Activated T-helper 2 cell treated with anti-CD3 and anti-CD28 coated beads, Interferon-gamma antibody, Interleukin-2, Interleukin-4, amounts not matched to agents 10 μg/mL and 5 μg/mL and 100 μg/mL, durations not matched to agents 14 hours and 24 hours and 36 hours (primary cell): ENCODE data around the gene TRAPPC3L. TPM values are rescaled to one million over a fixed set of nuclear protein-coding genes. Genes with fewer than 3 reads are reported as not detected.

Source experiments
- DNase-seq: peaks from one replicate; pipeline ENCODE4 v3.0.0; 2021; ENCODE audit warnings: low spot score
- H3K27ac Mint-ChIP-seq: one replicate; pipeline ENCODE4 v1.8.0; 2021; ENCODE audit warnings: mixed read lengths
- H3K27me3 Mint-ChIP-seq: one replicate; pipeline ENCODE4 v1.8.0; 2021; ENCODE audit warnings: low read depth, mixed read lengths
- H3K36me3 Mint-ChIP-seq: one replicate; pipeline ENCODE4 v1.8.0; 2021; ENCODE audit warnings: low read depth, mixed read lengths
- H3K4me1 Mint-ChIP-seq: one replicate; pipeline ENCODE4 v1.8.0; 2021; ENCODE audit warnings: low read depth, mixed read lengths
- H3K4me3 Mint-ChIP-seq: one replicate; pipeline ENCODE4 v1.8.0; 2021; ENCODE audit warnings: low read depth, mild to moderate bottlenecking, moderate library complexity, mixed read lengths
- H3K9me3 Mint-ChIP-seq: one replicate; pipeline ENCODE4 v1.8.0; 2021; ENCODE audit warnings: mixed read lengths
- intact Hi-C: fragments of 100-400 bp; cut with micrococcal nuclease; formaldehyde crosslinking; loops from one replicate; pipeline ENCODE4 v1.15.1; 2023
- total RNA-seq: library from RNA; stranded (reverse); gene quantifications from 2 replicates; pipeline ENCODE4 v1.2.3, GENCODE V29; 2022

Gene TRAPPC3L
- total RNA-seq, 1 donor from 2014 or later: not detected

DNA sequence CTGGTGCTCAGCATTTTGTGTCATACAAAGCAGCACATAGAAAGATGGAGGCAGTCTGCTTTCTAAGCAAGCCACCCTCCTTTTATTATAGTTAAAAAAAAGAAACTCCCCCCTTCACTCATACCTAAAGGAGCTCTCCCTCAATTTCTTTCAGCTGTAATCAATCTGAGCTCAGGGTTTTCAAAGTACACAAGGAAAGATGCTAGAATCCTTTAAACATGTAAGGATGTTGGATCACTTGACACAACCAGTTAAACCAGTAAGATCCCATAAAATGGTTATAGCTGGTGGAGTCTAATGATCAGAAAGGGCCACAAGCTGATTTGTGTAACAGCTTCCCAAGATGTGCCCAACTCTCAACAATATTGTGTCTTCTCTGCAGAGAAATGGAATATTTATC lies 8.0 kb upstream of the TRAPPC3L start, which contains the start of gene CALHM4:
Gene CALHM4, plus strand, starts transcription at position 301 of the 400 bp plus-strand sequence. Its CDS starts 43 bp downstream, at position 344.
- intact Hi-C loops: no loop called here
- Mint-ChIP-seq H3K27ac (no peak within 1 kb of the TSS), H3K9me3 (no peaks in the 10 kb centered on the region), H3K36me3 (no peaks in the 10 kb centered on the region), H3K27me3 (peaks cover 35% of the 10 kb centered on the region), H3K4me3 (no peak within 1 kb of the TSS), H3K4me1 (no peaks in the 10 kb centered on the region)
- no peak for DNase-seq

DNA sequence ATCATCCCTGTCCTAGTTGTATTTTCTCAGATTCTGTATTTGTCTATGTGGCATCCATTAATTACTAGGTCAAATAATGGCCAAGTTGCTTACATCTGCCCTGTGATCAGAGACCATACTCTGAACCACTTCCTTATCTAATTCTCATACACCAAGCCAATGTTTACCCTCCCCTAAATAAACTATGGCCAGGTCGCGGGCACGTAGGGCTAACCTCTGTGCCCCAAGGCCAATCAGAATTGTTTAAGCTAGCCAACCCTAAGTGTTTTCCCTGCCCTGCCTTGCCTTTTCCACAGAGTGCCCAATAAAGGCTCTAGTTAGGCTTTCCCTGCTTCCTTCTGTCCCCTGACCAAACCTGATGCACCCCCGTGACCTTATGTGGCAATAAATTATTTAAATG lies 5.3 kb upstream of the TRAPPC3L start:
- H3K36me3 Mint-ChIP-seq: no peaks in the 10 kb centered on the region
- no peak for DNase-seq

DNA sequence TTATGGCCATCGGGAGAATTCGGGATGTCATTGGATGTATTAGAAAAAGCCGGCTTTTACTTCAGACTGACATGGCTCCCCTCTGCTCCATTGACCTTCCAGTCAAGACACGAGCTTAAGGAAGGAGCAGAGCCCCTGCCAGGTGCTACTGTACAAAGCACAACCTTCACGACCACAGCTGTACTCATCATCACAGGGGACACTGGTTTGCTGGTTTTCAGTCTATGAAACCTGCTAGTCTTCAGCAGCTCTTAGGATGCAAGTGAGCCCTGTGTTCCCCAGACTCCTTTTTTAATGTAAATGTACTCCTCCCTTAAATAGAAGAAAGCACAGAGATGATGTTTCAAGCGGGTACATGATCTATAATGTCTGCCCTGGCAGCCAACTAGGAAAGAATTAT lies 1.9 kb upstream of the TRAPPC3L start:
- Mint-ChIP-seq H3K27me3 (peaks cover 43% of the 10 kb centered on the region), H3K4me3 (no peak overlapping the region), H3K4me1 (no peaks in the 10 kb centered on the region), H3K36me3 (no peaks in the 10 kb centered on the region), H3K9me3 (no peaks in the 10 kb centered on the region), H3K27ac (no peak overlapping the region)
- intact Hi-C loops: no loop called here
- DNase-seq: no peak

More for the DNA sequence above, 5.3 kb upstream of the TRAPPC3L start:
- Mint-ChIP-seq H3K4me3 (no peak overlapping the region), H3K27ac (no peak overlapping the region), H3K27me3 (peaks cover 37% of the 10 kb centered on the region), H3K4me1 (no peaks in the 10 kb centered on the region), H3K9me3 (no peaks in the 10 kb centered on the region)
- intact Hi-C loops: no loop called here

- H3K36me3 Mint-ChIP-seq: no peaks in the 10 kb centered on the region
- H3K4me3 Mint-ChIP-seq: no peak overlapping the region
- no peaks in the 10 kb centered on the region for H3K4me1 Mint-ChIP-seq
These were observed 2.3 kb downstream of the TRAPPC3L start for GRCh38 chr6:116543149-116543548.

GRCh38 chr6:116542426-116542825 lies 3.1 kb downstream of the TRAPPC3L start:
- Mint-ChIP-seq H3K9me3 (no peaks in the 10 kb centered on the region), H3K36me3 (no peaks in the 10 kb centered on the region), H3K4me3 (no peak overlapping the region), H3K4me1 (no peaks in the 10 kb centered on the region), H3K27me3 (peaks cover 53% of the 10 kb centered on the region), H3K27ac (no peak overlapping the region)
- intact Hi-C loops: no loop called here
- no peak for DNase-seq

More at GRCh38 chr6:116543149-116543548, 2.3 kb downstream of the TRAPPC3L start:
- Mint-ChIP-seq H3K9me3 (no peaks in the 10 kb centered on the region), H3K27me3 (peaks cover 51% of the 10 kb centered on the region), H3K27ac (no peak overlapping the region)
- intact Hi-C loops: no loop called here
- DNase-seq: no peak

DNA sequence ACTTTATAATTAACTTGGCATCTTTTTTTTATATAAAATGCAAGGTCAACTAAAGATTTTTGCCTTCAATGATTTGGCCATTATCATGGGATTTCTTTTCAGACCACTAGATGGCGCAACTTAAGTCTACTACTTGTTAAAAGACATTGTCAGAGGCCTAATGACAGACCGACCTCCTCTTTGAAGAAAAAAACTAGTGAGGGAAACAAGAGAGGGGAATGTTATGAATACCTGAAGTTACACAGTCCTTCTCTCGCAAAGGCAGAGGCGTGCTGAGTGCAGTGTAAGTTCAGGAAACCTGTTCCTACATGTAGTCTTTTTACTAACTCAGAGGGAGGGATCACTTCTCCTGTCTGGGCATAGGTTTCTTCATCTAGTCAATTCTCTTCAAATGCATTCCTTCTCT lies 9.3 kb downstream of the TRAPPC3L start:
- no peak for DNase-seq
- H3K4me3 Mint-ChIP-seq: no peak overlapping the region
- H3K4me1 Mint-ChIP-seq: peaks cover 1% of the 10 kb centered on the region

GRCh38 chr6:116535109-116535508 lies 10.4 kb downstream of the TRAPPC3L start:
- H3K4me1 Mint-ChIP-seq: peaks cover 1% of the 10 kb centered on the region
- H3K27ac Mint-ChIP-seq: no peak overlapping the region
- no peak overlapping the region for H3K4me3 Mint-ChIP-seq
- no peaks in the 10 kb centered on the region for H3K36me3 Mint-ChIP-seq
- intact Hi-C loops: loop anchor here (5.0 kb wide), 1 partner anchor 112 kb away; no protein-coding TSS in a partner anchor
- H3K27me3 Mint-ChIP-seq: peaks cover 46% of the 10 kb centered on the region
- no peak for DNase-seq
- H3K9me3 Mint-ChIP-seq: no peaks in the 10 kb centered on the region

More for the DNA sequence above, 9.3 kb downstream of the TRAPPC3L start:
- intact Hi-C loops: loop anchor here (1.0 to 5.0 kb wide), 2 partner anchors 25 to 111 kb away; no protein-coding TSS in a partner anchor
- no peaks in the 10 kb centered on the region for H3K9me3 Mint-ChIP-seq
- H3K27me3 Mint-ChIP-seq: peaks cover 48% of the 10 kb centered on the region
- H3K36me3 Mint-ChIP-seq: no peaks in the 10 kb centered on the region
- H3K27ac Mint-ChIP-seq: no peak overlapping the region

DNA sequence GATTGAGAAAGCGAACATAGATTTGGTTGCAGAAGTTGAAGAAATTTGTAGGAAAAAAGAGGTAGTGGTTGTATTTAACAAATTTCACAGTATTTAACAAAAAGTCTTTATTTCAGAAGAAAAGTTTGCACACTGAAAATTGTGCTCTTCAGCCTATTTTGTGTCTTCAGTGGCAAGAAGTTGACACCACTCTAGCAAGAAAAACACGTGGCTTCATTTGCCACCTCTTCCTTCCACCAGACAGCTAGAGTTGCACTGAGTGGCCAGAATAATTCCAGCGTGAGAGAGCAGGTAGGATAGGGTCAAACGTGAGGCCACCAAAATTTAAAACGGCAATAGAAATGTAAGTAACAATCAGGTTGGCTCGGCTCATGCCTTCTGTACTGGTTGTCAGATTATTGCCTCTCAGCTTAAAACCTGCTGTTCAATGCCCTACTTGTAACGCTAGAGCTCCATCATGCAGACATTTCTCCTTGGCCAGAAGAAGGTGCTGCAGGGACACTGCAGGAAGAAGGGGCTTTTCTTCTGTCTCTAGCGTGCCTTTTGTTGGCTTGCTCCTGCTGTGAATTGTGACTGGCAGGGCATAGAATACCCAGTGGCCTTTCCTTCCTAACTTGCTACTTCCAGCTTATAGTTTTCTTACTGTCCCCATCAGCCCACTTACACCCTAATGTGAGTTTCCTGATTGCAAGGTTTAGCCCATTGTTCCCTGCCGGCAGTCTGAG lies 12.1 kb downstream of the TRAPPC3L start:
- H3K27ac Mint-ChIP-seq: no peak overlapping the region
- H3K9me3 Mint-ChIP-seq: no peaks in the 10 kb centered on the region
- peaks cover 52% of the 10 kb centered on the region for H3K27me3 Mint-ChIP-seq
- no peak for DNase-seq
- no peak overlapping the region for H3K4me3 Mint-ChIP-seq
- peaks cover 1% of the 10 kb centered on the region for H3K4me1 Mint-ChIP-seq
- intact Hi-C loops: loop anchor here (2.0 to 5.0 kb wide), 3 partner anchors 161 to 315 kb away; partner anchors contain the start of gene DSE
- no peaks in the 10 kb centered on the region for H3K36me3 Mint-ChIP-seq

GRCh38 chr6:116531675-116532570 lies 13.6 kb downstream of the TRAPPC3L start:
- H3K27ac Mint-ChIP-seq: no peak overlapping the region
- H3K36me3 Mint-ChIP-seq: no peaks in the 10 kb centered on the region
- H3K27me3 Mint-ChIP-seq: peaks cover 53% of the 10 kb centered on the region

GRCh38 chr6:116530436-116530835 lies 15.0 kb downstream of the TRAPPC3L start:
- H3K27ac Mint-ChIP-seq: no peak overlapping the region
- intact Hi-C loops: loop anchor here (5.0 kb wide), 2 partner anchors 158 to 263 kb away; partner anchors contain the start of gene DSE
- H3K4me3 Mint-ChIP-seq: no peak overlapping the region
- H3K36me3 Mint-ChIP-seq: no peaks in the 10 kb centered on the region
- no peaks in the 10 kb centered on the region for H3K4me1 Mint-ChIP-seq
- H3K27me3 Mint-ChIP-seq: peaks cover 63% of the 10 kb centered on the region
- DNase-seq: no peak
- H3K9me3 Mint-ChIP-seq: no peaks in the 10 kb centered on the region

More at GRCh38 chr6:116531675-116532570, 13.6 kb downstream of the TRAPPC3L start:
- no peaks in the 10 kb centered on the region for H3K9me3 Mint-ChIP-seq
- intact Hi-C loops: loop anchor here (1.0 to 5.0 kb wide), 5 partner anchors 88 to 313 kb away; partner anchors contain the start of gene DSE
- H3K4me3 Mint-ChIP-seq: no peak overlapping the region
- peaks cover 1% of the 10 kb centered on the region for H3K4me1 Mint-ChIP-seq
- DNase-seq: peak; percentile 34

GRCh38 chr6:116529466-116530290 lies 15.8 kb downstream of the TRAPPC3L start:
- Mint-ChIP-seq H3K27me3 (peaks cover 61% of the 10 kb centered on the region), H3K27ac (no peak overlapping the region), H3K36me3 (no peaks in the 10 kb centered on the region), H3K4me1 (no peaks in the 10 kb centered on the region), H3K4me3 (no peak overlapping the region), H3K9me3 (no peaks in the 10 kb centered on the region)
- intact Hi-C loops: loop anchor here (5.0 kb wide), 2 partner anchors 157 to 262 kb away; partner anchors contain the start of gene DSE
- DNase-seq: no peak

DNA sequence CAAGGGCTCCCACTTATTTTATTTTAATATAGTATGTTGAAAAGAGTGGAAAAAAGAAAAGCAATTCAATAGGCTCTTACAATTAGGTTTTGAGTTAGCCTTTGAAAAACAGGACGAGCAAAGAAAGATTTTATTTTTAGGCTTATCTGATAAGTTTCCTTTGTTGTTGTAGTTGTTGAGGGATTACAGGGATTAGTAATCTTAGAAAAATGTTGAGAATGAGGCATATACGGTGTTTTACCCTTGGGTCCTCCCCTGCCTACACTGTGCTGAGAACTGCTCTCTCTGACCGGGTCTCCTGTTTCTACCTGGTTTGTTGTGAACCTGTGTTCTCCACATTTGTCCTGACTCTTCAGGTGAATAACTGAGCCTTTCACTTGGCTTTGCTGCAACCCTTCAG lies 16.7 kb downstream of the TRAPPC3L start:
- no peak for DNase-seq
- intact Hi-C loops: no loop called here
- Mint-ChIP-seq H3K27me3 (peaks cover 52% of the 10 kb centered on the region), H3K36me3 (no peaks in the 10 kb centered on the region), H3K4me1 (no peaks in the 10 kb centered on the region), H3K9me3 (no peaks in the 10 kb centered on the region), H3K4me3 (no peak overlapping the region), H3K27ac (no peak overlapping the region)
